Liver (tissue), 9 donors: ENCODE data around the gene GGTLC1. TPM values are rescaled to one million over a fixed set of nuclear protein-coding genes. Genes with fewer than 3 reads are reported as not detected.

Experiments used
- DNase-seq: peaks from one replicate; pipeline ENCODE4 v3.0.0-alpha.2; 2017; ENCODE audit warnings: low spot score
- H3K27ac ChIP-seq, 2 donors: one replicate each; pipeline ENCODE4 v1.7.0; 2013; ENCODE audit warnings: inconsistent platforms in 2 of 2, low read length in 2 of 2, control low read depth in 1 of 2, low read depth in 1 of 2, mild to moderate bottlenecking in 1 of 2
- H3K27me3 ChIP-seq, 4 donors: one replicate each; pipeline versions ENCODE4 v1.6.1 to v1.7.0; 2013; ENCODE audit warnings: low read length in 3 of 4, inconsistent platforms in 1 of 4, mild to moderate bottlenecking in 1 of 4, moderate library complexity in 1 of 4; ENCODE audit not compliant: control insufficient read depth in 4 of 4, insufficient read depth in 4 of 4
- H3K36me3 ChIP-seq, 4 donors: one replicate each; pipeline versions ENCODE4 v1.6.1 to v1.7.0; 2013; ENCODE audit warnings: low read length in 3 of 4, mild to moderate bottlenecking in 3 of 4, low read depth in 1 of 4, moderate library complexity in 1 of 4; ENCODE audit not compliant: control insufficient read depth in 4 of 4, insufficient read depth in 3 of 4
- H3K4me1 ChIP-seq, 4 donors: one replicate each; pipeline versions ENCODE4 v1.6.1 to v1.7.0; 2013; ENCODE audit warnings: low read length in 3 of 4, mild to moderate bottlenecking in 3 of 4, moderate library complexity in 1 of 4; ENCODE audit not compliant: control insufficient read depth in 4 of 4, insufficient read depth in 4 of 4
- H3K4me3 ChIP-seq, 3 donors: one replicate each; pipeline versions ENCODE4 v1.6.1 to v1.7.0; 2013; ENCODE audit warnings: low read length in 3 of 3, control low read depth in 1 of 3, low read depth in 1 of 3, mild to moderate bottlenecking in 1 of 3
- H3K9ac ChIP-seq, 2 donors: one replicate each; pipeline ENCODE4 v1.7.0; 2013; ENCODE audit warnings: low read length in 2 of 2, mild to moderate bottlenecking in 2 of 2, moderate library complexity in 2 of 2, control low read depth in 1 of 2, low read depth in 1 of 2
- H3K9me3 ChIP-seq, 4 donors: one replicate each; pipeline versions ENCODE4 v1.6.1 to v1.7.0; 2013; ENCODE audit warnings: low read length in 3 of 4; ENCODE audit not compliant: control insufficient read depth in 4 of 4
- ATF3 ChIP-seq: IDR thresholded peaks from 2 replicates; pipeline ENCODE4 v1.6.1; 2016; ENCODE audit warnings: antibody characterized with exemption
- CTCF ChIP-seq: fragments of 150-350 bp; IDR thresholded peaks from 2 replicates; pipeline ENCODE4 v1.5.1; 2017; ENCODE audit warnings: improper control_type of control experiment, low read depth, low read length; ENCODE audit not compliant: missing input control
- EGR1 ChIP-seq, 2 donors: IDR thresholded peaks; 2 replicates each; pipeline ENCODE4 v1.6.1; 2016 to 2018; ENCODE audit warnings: antibody characterized with exemption in 2 of 2, low read depth in 2 of 2
- FOXA1 ChIP-seq: IDR thresholded peaks from 2 replicates; pipeline ENCODE4 v1.6.1; 2016; ENCODE audit warnings: antibody characterized with exemption
- FOXA2 ChIP-seq: IDR thresholded peaks from 2 replicates; pipeline ENCODE4 v1.6.1; 2016; ENCODE audit warnings: antibody characterized with exemption
- GABPA ChIP-seq, 2 donors: IDR thresholded peaks in 1 of 2; conservative IDR thresholded peaks in 1 of 2; 2 replicates each; pipeline ENCODE4 v1.6.1; 2016; ENCODE audit warnings: antibody characterized with exemption in 2 of 2, mild to moderate bottlenecking in 1 of 2, moderate library complexity in 1 of 2
- HNF4A ChIP-seq, 2 donors: conservative IDR thresholded peaks; 2 replicates each; pipeline ENCODE4 v1.6.1; 2016; ENCODE audit warnings: antibody characterized with exemption in 2 of 2, mild to moderate bottlenecking in 2 of 2
- HNF4G ChIP-seq: IDR thresholded peaks from 2 replicates; pipeline ENCODE4 v1.6.1; 2016; ENCODE audit warnings: antibody characterized with exemption
- JUND ChIP-seq, 2 donors: IDR thresholded peaks; 2 replicates each; pipeline ENCODE4 v1.6.1; 2016; ENCODE audit warnings: antibody characterized with exemption in 2 of 2
- NR2F2 ChIP-seq: IDR thresholded peaks from 2 replicates; pipeline ENCODE4 v1.6.1; 2016; ENCODE audit warnings: antibody characterized with exemption
- RAD21 ChIP-seq, 2 donors: IDR thresholded peaks; 2 replicates each; pipeline ENCODE4 v1.6.1; 2016; ENCODE audit warnings: antibody characterized with exemption in 2 of 2, mild to moderate bottlenecking in 2 of 2
- RXRA ChIP-seq, 2 donors: IDR thresholded peaks; 2 replicates each; pipeline ENCODE4 v1.6.1; 2017 to 2018; ENCODE audit warnings: antibody characterized with exemption in 2 of 2, mild to moderate bottlenecking in 1 of 2
- SP1 ChIP-seq: IDR thresholded peaks from 2 replicates; pipeline ENCODE4 v1.6.1; 2018; ENCODE audit warnings: antibody characterized with exemption, mild to moderate bottlenecking
- TAF1 ChIP-seq: conservative IDR thresholded peaks from 2 replicates; pipeline ENCODE4 v1.6.1; 2016; ENCODE audit warnings: antibody characterized with exemption, mild to moderate bottlenecking
- YY1 ChIP-seq: IDR thresholded peaks from 2 replicates; pipeline ENCODE4 v1.6.1; 2016; ENCODE audit warnings: antibody characterized with exemption, mild to moderate bottlenecking
- ZBTB33 ChIP-seq: IDR thresholded peaks from 2 replicates; pipeline ENCODE4 v1.6.1; 2016; ENCODE audit warnings: antibody characterized with exemption
- WGBS: extraction: QIAGEN DNeasy Blood & Tissue Kit; methylation state at CpG from one replicate; pipeline ENCODE4 v1.1.7; 2013; 5-methylcytosine and 5-hydroxymethylcytosine counted together
- polyA plus RNA-seq, 2 donors: library from polyadenylated mRNA; stranded (reverse) in 1 of 2; unstranded in 1 of 2; fragments of 200-250 nt in 1 of 2; fragments of >200 nt in 1 of 2; fragmentation: Nextera tagmentation in 1 of 2; extraction: Ambion mirVana in 1 of 2; gene quantifications; one replicate each; pipeline versions ENCODE4 v1.2.1 to v1.2.3, GENCODE V29; 2013 to 2015
- total RNA-seq, 2 donors: library from RNA; depleted of rRNA; stranded (reverse); fragments of >200 nt; gene quantifications; one replicate each; pipeline ENCODE4 v1.2.3, GENCODE V29; 2014
- TF ChIP-seq, protein P1 (sequence below): IDR thresholded peaks from 2 replicates; pipeline ENCODE4 v1.6.1; 2016; ENCODE audit warnings: antibody characterized with exemption
- TF ChIP-seq, protein P2 (sequence below): IDR thresholded peaks from 2 replicates; pipeline ENCODE4 v1.6.1; 2016; ENCODE audit warnings: antibody characterized with exemption, mild to moderate bottlenecking
- donor health status: healthy.
- donor health status: healthy.
- donor health status: healthy.
- donor health status: healthy.
- donor health status: healthy.

Gene GGTLC1
- total and polyA plus RNA-seq, 4 donors, result not detected

- no peak overlapping the region for H3K9ac ChIP-seq
- H3K4me1 ChIP-seq, result no peaks in the 10 kb centered on the region
- no peaks in the 10 kb centered on the region for H3K9me3 ChIP-seq
- no peak for TF ChIP-seq GABPA (IDR thresholded peaks at IDR 0.05 in 1 of 2, conservative IDR thresholded peaks at IDR 0.05 in 1 of 2)
- no peak for TF ChIP-seq ATF3
- TF ChIP-seq FOXA2, result no peak
- TF ChIP-seq RXRA (IDR thresholded peaks at IDR 0.05), result no peak
- no peak for TF ChIP-seq SP1
- TF ChIP-seq EGR1 (IDR thresholded peaks at IDR 0.05; ENCODE audit: low read depth in 2 of 2), result no peak
- TF ChIP-seq, protein P1, sequence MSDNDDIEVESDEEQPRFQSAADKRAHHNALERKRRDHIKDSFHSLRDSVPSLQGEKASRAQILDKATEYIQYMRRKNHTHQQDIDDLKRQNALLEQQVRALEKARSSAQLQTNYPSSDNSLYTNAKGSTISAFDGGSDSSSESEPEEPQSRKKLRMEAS, result no peak
- no peak for TF ChIP-seq TAF1
- TF ChIP-seq, protein P2, sequence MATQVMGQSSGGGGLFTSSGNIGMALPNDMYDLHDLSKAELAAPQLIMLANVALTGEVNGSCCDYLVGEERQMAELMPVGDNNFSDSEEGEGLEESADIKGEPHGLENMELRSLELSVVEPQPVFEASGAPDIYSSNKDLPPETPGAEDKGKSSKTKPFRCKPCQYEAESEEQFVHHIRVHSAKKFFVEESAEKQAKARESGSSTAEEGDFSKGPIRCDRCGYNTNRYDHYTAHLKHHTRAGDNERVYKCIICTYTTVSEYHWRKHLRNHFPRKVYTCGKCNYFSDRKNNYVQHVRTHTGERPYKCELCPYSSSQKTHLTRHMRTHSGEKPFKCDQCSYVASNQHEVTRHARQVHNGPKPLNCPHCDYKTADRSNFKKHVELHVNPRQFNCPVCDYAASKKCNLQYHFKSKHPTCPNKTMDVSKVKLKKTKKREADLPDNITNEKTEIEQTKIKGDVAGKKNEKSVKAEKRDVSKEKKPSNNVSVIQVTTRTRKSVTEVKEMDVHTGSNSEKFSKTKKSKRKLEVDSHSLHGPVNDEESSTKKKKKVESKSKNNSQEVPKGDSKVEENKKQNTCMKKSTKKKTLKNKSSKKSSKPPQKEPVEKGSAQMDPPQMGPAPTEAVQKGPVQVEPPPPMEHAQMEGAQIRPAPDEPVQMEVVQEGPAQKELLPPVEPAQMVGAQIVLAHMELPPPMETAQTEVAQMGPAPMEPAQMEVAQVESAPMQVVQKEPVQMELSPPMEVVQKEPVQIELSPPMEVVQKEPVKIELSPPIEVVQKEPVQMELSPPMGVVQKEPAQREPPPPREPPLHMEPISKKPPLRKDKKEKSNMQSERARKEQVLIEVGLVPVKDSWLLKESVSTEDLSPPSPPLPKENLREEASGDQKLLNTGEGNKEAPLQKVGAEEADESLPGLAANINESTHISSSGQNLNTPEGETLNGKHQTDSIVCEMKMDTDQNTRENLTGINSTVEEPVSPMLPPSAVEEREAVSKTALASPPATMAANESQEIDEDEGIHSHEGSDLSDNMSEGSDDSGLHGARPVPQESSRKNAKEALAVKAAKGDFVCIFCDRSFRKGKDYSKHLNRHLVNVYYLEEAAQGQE, result no peak
- no peak for TF ChIP-seq RAD21 (IDR thresholded peaks at IDR 0.05)
- no peak for TF ChIP-seq JUND (IDR thresholded peaks at IDR 0.05)
- no peak for TF ChIP-seq ZBTB33
- TF ChIP-seq YY1, result no peak
- no peak for TF ChIP-seq FOXA1
- no peak for TF ChIP-seq NR2F2
- no peak for TF ChIP-seq HNF4A (conservative IDR thresholded peaks at IDR 0.05)
- no peak for TF ChIP-seq HNF4G
- no peak for TF ChIP-seq CTCF
- WGBS, result 82% methylated on average over 8 of the region's 8 CpGs
- peaks cover 0 to under 1% (median 0%) of the 10 kb centered on the region in 4 donors for H3K27me3 ChIP-seq
- H3K4me3 ChIP-seq, result no peak overlapping the region
- H3K36me3 ChIP-seq, result no peaks in the 10 kb centered on the region
- DNase-seq, result no peak
- H3K27ac ChIP-seq, result no peak overlapping the region
These were observed 18.6 kb upstream of the GGTLC1 start for GRCh38 chr20:24007073-24007595.
